HepG2 (cell line): ENCODE data around the gene POLR1F. TPM values are rescaled to one million over a fixed set of nuclear protein-coding genes. Genes with fewer than 3 reads are reported as not detected.

Experiments
- BHLHE40 ChIP-seq: IDR thresholded peaks from 2 replicates; pipeline ENCODE4 v1.6.1; 2011; ENCODE audit warnings: low read length, improper control_type of control experiment
- CBX2 ChIP-seq, 2 experiments: fragments of 200-600 bp in 1 of 2; sonication (generic); formaldehyde crosslinking in 1 of 2; IDR thresholded peaks; 2 replicates each; pipeline versions ENCODE4 v1.7.0 to v1.8.1; 2018 to 2022; ENCODE audit warnings: low read depth in 2 of 2, low read length in 1 of 2, mild to moderate bottlenecking in 1 of 2, missing genetic modification reagents in 1 of 2
- IRF2 ChIP-seq: IDR thresholded peaks from 2 replicates; pipeline ENCODE4 v1.6.1; 2018; ENCODE audit warnings: missing genetic modification reagents, missing compliant biosample characterization
- JARID2 ChIP-seq: sonication (generic); formaldehyde crosslinking; IDR thresholded peaks from 2 replicates; pipeline ENCODE4 v1.8.1; 2023; ENCODE audit warnings: missing genetic modification reagents, inconsistent platforms; ENCODE audit not compliant: insufficient replicate concordance
- NFRKB ChIP-seq: fragments of 450-650 bp; IDR thresholded peaks from 2 replicates; pipeline ENCODE4 v1.6.1; 2017
- PCBP2 ChIP-seq: fragments of 200-400 bp; formaldehyde crosslinking; optimal IDR thresholded peaks from 2 replicates; pipeline ENCODE3; 2018; ENCODE audit warnings: low read length, low read depth; ENCODE audit not compliant: poor library complexity, severe bottlenecking
- PRMT3 ChIP-seq: sonication (generic); formaldehyde crosslinking; IDR thresholded peaks from 2 replicates; pipeline ENCODE4 v1.8.1; 2022; ENCODE audit warnings: low read depth, mild to moderate bottlenecking, moderate library complexity, missing genetic modification reagents, borderline replicate concordance
- RBM39 ChIP-seq: fragments of 200-400 bp; formaldehyde crosslinking; IDR thresholded peaks from one replicate; pipeline ENCODE4 v1.6.1; 2018; ENCODE audit warnings: antibody characterized with exemption, mild to moderate bottlenecking, low read depth, low read length; ENCODE audit not compliant: poor library complexity, severe bottlenecking
- RXRA ChIP-seq: sonication (generic); formaldehyde crosslinking; IDR thresholded peaks from 2 replicates; pipeline ENCODE4 v1.5.1; 2020; ENCODE audit warnings: missing genetic modification reagents
- SMC3 ChIP-seq: IDR thresholded peaks from 2 replicates; pipeline ENCODE4 v1.6.1; 2011; ENCODE audit warnings: low read length, improper control_type of control experiment
- SP5 ChIP-seq: IDR thresholded peaks from 2 replicates; pipeline ENCODE4 v1.6.1; 2016; ENCODE audit warnings: low read depth, borderline replicate concordance
- THAP11 ChIP-seq: IDR thresholded peaks from 2 replicates; pipeline ENCODE4 v1.6.1; 2016; ENCODE audit warnings: missing biosample characterization, missing genetic modification reagents
- ZNF263 ChIP-seq: sonication (generic); formaldehyde crosslinking; IDR thresholded peaks from 2 replicates; pipeline ENCODE4 v1.4.0; 2020; ENCODE audit warnings: missing genetic modification reagents
- ZNF484 ChIP-seq: sonication (generic); formaldehyde crosslinking; IDR thresholded peaks from 2 replicates; pipeline ENCODE4 v1.5.1; 2020; ENCODE audit warnings: mild to moderate bottlenecking, low read depth, missing genetic modification reagents, borderline replicate concordance
- ZNF768 ChIP-seq: sonication (generic); formaldehyde crosslinking; IDR thresholded peaks from 2 replicates; pipeline ENCODE4 v1.4.0; 2020; ENCODE audit warnings: missing genetic modification reagents
- ZNF776 ChIP-seq: sonication (generic); formaldehyde crosslinking; IDR thresholded peaks from 2 replicates; pipeline ENCODE4 v1.4.0; 2020; ENCODE audit warnings: mild to moderate bottlenecking, missing genetic modification reagents
- polyA plus RNA-seq, 8 experiments: library from polyadenylated mRNA; depleted of rRNA in 3 of 8; stranded (reverse) in 7 of 8; unstranded in 1 of 8; fragments of >200 nt; fragmentation: Illumina TruSeq in 4 of 8; extraction: Trizol in 4 of 8; gene quantifications; 2 replicates each; pipeline versions ENCODE4 v1.2.1 to v1.2.3, GENCODE V29; 2011 to 2016; ENCODE audit warnings: low read depth in 4 of 8, missing spikeins in 1 of 8, mixed read lengths in 1 of 8; ENCODE audit not compliant: insufficient read depth in 1 of 8
- total RNA-seq, 5 experiments: library from RNA; depleted of rRNA; stranded (reverse); fragments of >200 nt; fragmentation: Illumina TruSeq; extraction: Trizol; gene quantifications; 2 replicates each; pipeline ENCODE4 v1.2.3, GENCODE V29; 2016; ENCODE audit warnings: low read depth in 1 of 5
- TF ChIP-seq, protein P1 (sequence below): IDR thresholded peaks from 2 replicates; pipeline ENCODE4 v1.6.1; 2016
- TF ChIP-seq, protein P2 (sequence below), 2 experiments: sonication (generic) in 1 of 2; formaldehyde crosslinking in 1 of 2; IDR thresholded peaks; 2 replicates each; pipeline versions ENCODE4 v1.5.1 to v1.6.1; 2011 to 2020; ENCODE audit warnings: borderline replicate concordance in 1 of 2, low read depth in 1 of 2, low read length in 1 of 2, mild to moderate bottlenecking in 1 of 2, missing genetic modification reagents in 1 of 2, moderate library complexity in 1 of 2
- TF ChIP-seq, protein P3 (sequence below): sonication (generic); formaldehyde crosslinking; IDR thresholded peaks from 2 replicates; pipeline ENCODE4 v1.4.0; 2020; ENCODE audit warnings: missing genetic modification reagents, mild to moderate bottlenecking, borderline replicate concordance
- TF ChIP-seq, protein P4 (sequence below): IDR thresholded peaks from 2 replicates; pipeline ENCODE4 v1.6.1; 2016; ENCODE audit warnings: mild to moderate bottlenecking, missing biosample characterization, missing genetic modification reagents
- TF ChIP-seq, protein P5 (sequence below): sonication (generic); formaldehyde crosslinking; IDR thresholded peaks from 2 replicates; pipeline ENCODE4 v1.9.0; 2022; ENCODE audit warnings: low read depth, missing genetic modification reagents

POLR1F gene
- total and polyA plus RNA-seq, 2 of the 13 experiments (the other 11 are each of a cell fraction or from before 2014, with no cell fraction given): 8.0 to 14.9 TPM

DNA sequence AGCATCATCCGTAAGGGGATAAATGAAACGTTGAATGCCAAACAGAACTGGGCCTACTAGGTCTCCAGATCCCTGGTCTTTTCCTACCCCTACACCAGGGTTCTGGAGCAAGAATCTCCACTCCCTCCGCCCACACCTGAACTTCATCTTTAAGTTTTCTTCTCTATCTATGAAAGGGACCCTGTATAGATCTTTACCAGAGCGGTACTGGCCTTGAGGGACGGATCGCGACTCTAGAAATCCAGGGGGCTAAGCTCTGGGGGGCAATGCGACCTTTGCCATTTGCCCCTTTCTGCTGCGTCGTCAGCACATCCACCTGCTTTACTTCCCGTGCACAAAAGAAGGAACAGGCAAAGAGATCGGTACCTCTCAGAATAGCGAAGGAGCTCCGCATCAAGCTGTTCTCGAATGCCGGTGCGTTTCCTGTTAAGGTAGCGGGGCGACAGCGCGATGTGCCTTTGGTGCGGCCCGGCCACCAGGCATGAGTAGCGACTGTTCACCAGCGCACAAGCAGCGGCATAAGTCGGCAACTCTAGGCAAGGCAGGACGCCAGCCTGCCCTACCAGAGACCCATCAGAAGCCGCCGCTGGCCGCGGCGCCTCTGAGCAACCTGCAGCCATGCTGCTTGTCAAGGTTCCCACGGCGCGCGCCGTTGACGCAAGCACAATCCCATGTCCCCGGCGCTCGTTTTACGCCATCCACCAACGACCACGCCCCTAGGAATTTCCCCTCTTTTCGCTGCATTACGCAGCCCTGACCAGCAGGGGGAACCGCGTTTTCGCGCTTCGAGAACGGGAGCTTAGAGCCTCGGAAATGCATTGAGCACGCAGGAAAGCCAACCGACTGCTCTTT is at the start of gene POLR1F (continued):
- TF ChIP-seq, protein P1, sequence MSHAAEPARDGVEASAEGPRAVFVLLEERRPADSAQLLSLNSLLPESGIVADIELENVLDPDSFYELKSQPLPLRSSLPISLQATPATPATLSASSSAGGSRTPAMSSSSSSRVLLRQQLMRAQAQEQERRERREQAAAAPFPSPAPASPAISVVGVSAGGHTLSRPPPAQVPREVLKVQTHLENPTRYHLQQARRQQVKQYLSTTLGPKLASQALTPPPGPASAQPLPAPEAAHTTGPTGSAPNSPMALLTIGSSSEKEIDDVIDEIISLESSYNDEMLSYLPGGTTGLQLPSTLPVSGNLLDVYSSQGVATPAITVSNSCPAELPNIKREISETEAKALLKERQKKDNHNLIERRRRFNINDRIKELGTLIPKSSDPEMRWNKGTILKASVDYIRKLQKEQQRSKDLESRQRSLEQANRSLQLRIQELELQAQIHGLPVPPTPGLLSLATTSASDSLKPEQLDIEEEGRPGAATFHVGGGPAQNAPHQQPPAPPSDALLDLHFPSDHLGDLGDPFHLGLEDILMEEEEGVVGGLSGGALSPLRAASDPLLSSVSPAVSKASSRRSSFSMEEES (CRISPR knock-in tag): peak; percentile 67
- TF ChIP-seq ZNF263 (CRISPR knock-in tag) (peak; percentile 20; the same call in 1 of the 2 replicates), NFRKB (0 out of 2 replicates have a peak, but pooled peaks have one; percentile 36), RXRA (CRISPR knock-in tag) (peak; percentile 72), ZNF484 (CRISPR knock-in tag) (no peak), PCBP2 (no peak), RBM39 (peak; percentile 29), CBX2 (IDR thresholded peaks at IDR 0.05; ENCODE audit: low read depth, low read length) (no peak), CBX2 (CRISPR knock-in tag; IDR thresholded peaks at IDR 0.05; ENCODE audit: low read depth) (no peak), PRMT3 (no peak), SMC3 (peak; percentile 54), ZNF768 (peak; percentile 78; the same call in 1 of the 2 replicates), JARID2 (CRISPR knock-in tag) (peak; percentile 60), SP5 (peak; percentile 76), ZNF776 (peak; percentile 71; the same call in 1 of the 2 replicates), IRF2 (CRISPR knock-in tag) (peak; percentile 91), THAP11 (CRISPR knock-in tag) (peak; percentile 92), BHLHE40 (peak; percentile 65; the same call in 1 of the 2 replicates)
- TF ChIP-seq, protein P2, sequence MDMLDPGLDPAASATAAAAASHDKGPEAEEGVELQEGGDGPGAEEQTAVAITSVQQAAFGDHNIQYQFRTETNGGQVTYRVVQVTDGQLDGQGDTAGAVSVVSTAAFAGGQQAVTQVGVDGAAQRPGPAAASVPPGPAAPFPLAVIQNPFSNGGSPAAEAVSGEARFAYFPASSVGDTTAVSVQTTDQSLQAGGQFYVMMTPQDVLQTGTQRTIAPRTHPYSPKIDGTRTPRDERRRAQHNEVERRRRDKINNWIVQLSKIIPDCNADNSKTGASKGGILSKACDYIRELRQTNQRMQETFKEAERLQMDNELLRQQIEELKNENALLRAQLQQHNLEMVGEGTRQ (IDR thresholded peaks at IDR 0.05; ENCODE audit: low read depth, low read length): 0 out of 2 replicates have a peak, but pooled peaks have one; percentile 8
- TF ChIP-seq, protein P2 (CRISPR knock-in tag; IDR thresholded peaks at IDR 0.05; ENCODE audit: borderline replicate concordance): no peak
- TF ChIP-seq, protein P3, sequence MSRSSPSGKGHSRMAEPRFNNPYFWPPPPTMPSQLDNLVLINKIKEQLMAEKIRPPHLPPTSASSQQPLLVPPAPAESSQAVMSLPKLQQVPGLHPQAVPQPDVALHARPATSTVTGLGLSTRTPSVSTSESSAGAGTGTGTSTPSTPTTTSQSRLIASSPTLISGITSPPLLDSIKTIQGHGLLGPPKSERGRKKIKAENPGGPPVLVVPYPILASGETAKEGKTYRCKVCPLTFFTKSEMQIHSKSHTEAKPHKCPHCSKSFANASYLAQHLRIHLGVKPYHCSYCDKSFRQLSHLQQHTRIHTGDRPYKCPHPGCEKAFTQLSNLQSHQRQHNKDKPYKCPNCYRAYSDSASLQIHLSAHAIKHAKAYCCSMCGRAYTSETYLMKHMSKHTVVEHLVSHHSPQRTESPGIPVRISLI (CRISPR knock-in tag): no peak
- TF ChIP-seq, protein P4, sequence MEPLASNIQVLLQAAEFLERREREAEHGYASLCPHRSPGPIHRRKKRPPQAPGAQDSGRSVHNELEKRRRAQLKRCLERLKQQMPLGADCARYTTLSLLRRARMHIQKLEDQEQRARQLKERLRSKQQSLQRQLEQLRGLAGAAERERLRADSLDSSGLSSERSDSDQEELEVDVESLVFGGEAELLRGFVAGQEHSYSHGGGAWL (CRISPR knock-in tag): 0 out of 2 replicates have a peak, but pooled peaks have one; percentile 73
- TF ChIP-seq, protein P5, sequence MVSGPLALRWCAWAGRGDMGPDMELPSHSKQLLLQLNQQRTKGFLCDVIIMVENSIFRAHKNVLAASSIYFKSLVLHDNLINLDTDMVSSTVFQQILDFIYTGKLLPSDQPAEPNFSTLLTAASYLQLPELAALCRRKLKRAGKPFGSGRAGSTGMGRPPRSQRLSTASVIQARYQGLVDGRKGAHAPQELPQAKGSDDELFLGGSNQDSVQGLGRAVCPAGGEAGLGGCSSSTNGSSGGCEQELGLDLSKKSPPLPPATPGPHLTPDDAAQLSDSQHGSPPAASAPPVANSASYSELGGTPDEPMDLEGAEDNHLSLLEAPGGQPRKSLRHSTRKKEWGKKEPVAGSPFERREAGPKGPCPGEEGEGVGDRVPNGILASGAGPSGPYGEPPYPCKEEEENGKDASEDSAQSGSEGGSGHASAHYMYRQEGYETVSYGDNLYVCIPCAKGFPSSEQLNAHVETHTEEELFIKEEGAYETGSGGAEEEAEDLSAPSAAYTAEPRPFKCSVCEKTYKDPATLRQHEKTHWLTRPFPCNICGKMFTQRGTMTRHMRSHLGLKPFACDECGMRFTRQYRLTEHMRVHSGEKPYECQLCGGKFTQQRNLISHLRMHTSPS (CRISPR knock-in tag): no peak
